AG04449 (cell line): ENCODE results near the gene DISP2.

ENCODE experiments used
- CTCF ChIA-PET: fragments of 350-600 bp; formaldehyde crosslinking; extraction: SDS; loops from one replicate; lab custom pipeline; 2021; ENCODE audit warnings: antibody characterized with exemption; lab: Yijun Ruan, JAX
- POLR2A ChIA-PET: fragments of 400-600, 350-600 bp; formaldehyde crosslinking; extraction: SDS; loops from one replicate; lab custom pipeline; 2020; ENCODE audit warnings: antibody characterized with exemption, inconsistent platforms; lab: Yijun Ruan, JAX
- DNase-seq: peaks from one replicate; pipeline ENCODE4 v3.0.0-alpha.2; 2010; ENCODE audit warnings: low read depth, low spot score
- H3K4me3 ChIP-seq: 2 replicates; pipeline ENCODE4 v1.5.1; 2011; ENCODE audit warnings: low read depth, mild to moderate bottlenecking, control low read depth, low read length
- CTCF ChIP-seq: IDR thresholded peaks from one replicate; pipeline ENCODE4 v1.5.1; 2011; ENCODE audit warnings: mild to moderate bottlenecking, moderate library complexity, low read length, control low read depth, inconsistent platforms; ENCODE audit not compliant: insufficient read depth; ENCODE audit errors: missing control alignments

DISP2 gene

GRCh38 chr15:40345867-40346578 lies 12.0 kb upstream of the DISP2 start:
- no peak for TF ChIP-seq CTCF
- DNase-seq: no peak
- ChIA-PET POLR2A (no interaction called here), CTCF (interaction anchor here (0.6 to 21.8 kb wide), 13 partner anchors 8 to 128 kb away, joined by 3 to 385 read pairs (median 13); partner anchors contain the start of genes DISP2, INAFM2, IVD and PHGR1)
- H3K4me3 ChIP-seq: no peak overlapping the region

GRCh38 chr15:40346579-40347558 lies 11.2 kb upstream of the DISP2 start:
- H3K4me3 ChIP-seq: no peak overlapping the region
- ChIA-PET POLR2A (no interaction called here), CTCF (interaction anchor here (0.6 to 12.9 kb wide), 5 partner anchors 8 to 129 kb away, joined by 3 to 166 read pairs (median 3); partner anchors contain the start of genes DISP2 and PHGR1)
- no peak for TF ChIP-seq CTCF
- no peak for DNase-seq

- DNase-seq: no peak
- TF ChIP-seq CTCF: no peak
- ChIA-PET CTCF (interaction anchor here (1.4 to 12.9 kb wide), 3 partner anchors 7 to 27 kb away, joined by 3 to 166 read pairs (median 4); partner anchors contain the start of genes DISP2 and PHGR1), POLR2A (no interaction called here)
- no peak overlapping the region for H3K4me3 ChIP-seq
Observed at GRCh38 chr15:40347559-40348473, 10.2 kb upstream of the DISP2 start.

DNA sequence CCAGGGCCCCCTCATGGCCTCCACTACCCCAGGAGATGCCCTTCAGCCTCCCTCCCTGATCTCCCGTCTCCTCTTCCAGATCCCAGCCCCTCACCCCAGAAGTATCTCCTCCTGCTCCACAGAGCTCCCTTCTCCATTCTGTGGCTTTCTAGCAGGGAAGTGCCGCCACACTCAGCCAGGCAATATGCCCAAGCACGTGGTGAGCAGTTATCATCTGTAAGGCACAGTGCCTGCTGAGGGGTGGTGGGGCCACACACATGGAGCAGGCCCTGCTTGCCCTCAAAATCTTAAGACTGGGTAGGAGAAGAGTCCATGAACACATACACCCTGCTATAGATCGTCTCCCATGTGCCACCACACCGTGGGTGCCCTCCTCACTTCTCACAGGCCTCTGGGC lies 9.5 kb upstream of the DISP2 start:
- no peak for DNase-seq
- POLR2A ChIA-PET: no interaction called here
- CTCF ChIA-PET: interaction anchor here (1.4 to 12.9 kb wide), 3 partner anchors 6 to 28 kb away, joined by 3 to 166 read pairs (median 4); partner anchors contain the start of genes DISP2 and PHGR1
- no peak overlapping the region for H3K4me3 ChIP-seq
- no peak for TF ChIP-seq CTCF

DNA sequence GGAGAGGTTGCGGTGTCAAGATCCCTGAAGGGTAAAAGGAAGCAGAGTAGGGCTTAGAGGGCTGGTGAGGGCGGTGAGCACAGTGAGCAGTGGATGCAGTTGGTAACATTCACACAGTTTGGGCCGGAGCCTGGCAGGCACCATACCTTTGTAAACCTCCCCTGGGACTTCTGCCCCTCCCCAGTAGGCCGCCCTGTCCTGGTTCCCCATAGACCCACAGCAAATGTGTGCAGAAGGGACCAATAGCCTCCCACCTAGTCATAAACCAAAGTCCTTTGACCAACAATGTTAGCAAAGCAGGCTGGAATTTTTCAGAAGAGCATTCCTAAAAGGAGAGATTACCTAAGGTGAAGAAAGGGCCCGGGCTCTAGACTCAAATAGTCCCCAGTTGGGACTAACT lies 8.9 kb upstream of the DISP2 start:
- POLR2A ChIA-PET: no interaction called here
- H3K4me3 ChIP-seq: no peak overlapping the region
- no peak for TF ChIP-seq CTCF
- CTCF ChIA-PET: interaction anchor here (1.6 kb wide), 1 partner anchor 19 kb away, joined by 4 read pairs; no protein-coding TSS in a partner anchor
- no peak for DNase-seq
